Measurements from ENCODE around the gene IL9.

The IL9 gene

GRCh38 chr5:135895474-135896006, at the start of gene IL9:
Gene IL9, minus strand, starts transcription at chr5:135895841. Its CDS starts 25 bp downstream, at chr5:135895816.
- no peak for DNase-seq (ENCODE audit: low spot score)

GRCh38 chr5:135944967-135945560, 49.4 kb upstream of the IL9 start:
- peak; percentile 19 for DNase-seq (ENCODE audit: low spot score)

- no peak for DNase-seq (ENCODE audit: low spot score)
These were observed 48.9 kb upstream of the IL9 start for GRCh38 chr5:135944564-135944963.

GRCh38 chr5:135942202-135942771, 46.6 kb upstream of the IL9 start:
- DNase-seq (ENCODE audit: low spot score): no peak

DNA sequence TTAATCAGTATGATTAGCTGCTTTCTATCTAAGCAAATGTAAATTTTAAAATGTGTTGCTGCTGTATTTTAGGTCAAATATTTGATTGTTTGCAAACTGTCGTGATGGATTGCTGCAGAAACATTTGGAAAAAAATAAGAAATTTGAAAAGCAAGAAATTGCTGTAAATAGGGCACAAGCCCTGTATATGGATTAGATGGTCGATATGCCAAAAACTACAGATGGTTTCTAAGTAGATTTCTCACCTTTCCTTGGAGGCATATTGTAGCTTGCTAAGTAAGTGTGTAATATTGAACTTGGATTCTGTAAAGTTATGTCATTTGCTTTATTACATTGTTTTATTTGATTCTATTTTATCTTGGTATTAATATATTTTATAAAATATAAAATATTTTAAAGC, 46.1 kb upstream of the IL9 start:
- DNase-seq (ENCODE audit: low spot score): no peak

DNA sequence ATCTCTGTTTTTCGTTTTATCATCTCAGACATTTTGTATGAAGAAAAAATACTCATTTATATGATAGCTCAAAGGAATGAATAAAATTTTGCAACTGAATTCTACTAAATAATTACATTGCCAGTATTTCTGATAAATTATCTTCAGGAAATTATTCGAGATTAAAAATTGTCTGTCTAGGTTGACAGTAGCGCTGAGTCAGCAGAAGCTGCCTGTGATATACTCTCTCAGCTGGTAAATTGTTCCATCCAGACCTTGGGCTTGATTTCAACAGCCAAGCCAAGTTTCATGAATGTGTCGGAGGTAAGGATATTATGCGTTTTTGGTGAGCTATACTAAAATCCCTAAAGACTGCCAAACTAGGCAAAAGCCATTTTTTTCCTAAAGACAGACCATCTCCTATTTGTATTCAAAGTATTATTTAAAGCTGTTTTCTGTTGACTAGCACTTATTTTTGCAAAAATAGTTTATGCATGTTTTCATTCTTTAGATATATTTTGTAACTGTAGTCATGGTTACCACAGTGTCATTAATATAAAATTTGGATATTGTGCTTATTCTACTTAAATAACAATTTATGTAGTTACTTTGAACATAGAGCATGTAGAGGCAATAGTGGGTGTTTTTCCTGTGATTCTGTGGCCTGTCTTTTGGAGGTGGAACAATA, 41.7 kb upstream of the IL9 start:
- DNase-seq (ENCODE audit: low spot score): no peak

GRCh38 chr5:135934939-135935338, 39.3 kb upstream of the IL9 start:
- no peak for DNase-seq (ENCODE audit: low spot score)

GRCh38 chr5:135930949-135931295, 35.3 kb upstream of the IL9 start:
- DNase-seq (ENCODE audit: low spot score): no peak

GRCh38 chr5:135930029-135930948, 34.6 kb upstream of the IL9 start:
- DNase-seq (ENCODE audit: low spot score): peak; percentile 4

GRCh38 chr5:135921388-135921787, 25.7 kb upstream of the IL9 start:
- no peak for DNase-seq (ENCODE audit: low spot score)

DNA sequence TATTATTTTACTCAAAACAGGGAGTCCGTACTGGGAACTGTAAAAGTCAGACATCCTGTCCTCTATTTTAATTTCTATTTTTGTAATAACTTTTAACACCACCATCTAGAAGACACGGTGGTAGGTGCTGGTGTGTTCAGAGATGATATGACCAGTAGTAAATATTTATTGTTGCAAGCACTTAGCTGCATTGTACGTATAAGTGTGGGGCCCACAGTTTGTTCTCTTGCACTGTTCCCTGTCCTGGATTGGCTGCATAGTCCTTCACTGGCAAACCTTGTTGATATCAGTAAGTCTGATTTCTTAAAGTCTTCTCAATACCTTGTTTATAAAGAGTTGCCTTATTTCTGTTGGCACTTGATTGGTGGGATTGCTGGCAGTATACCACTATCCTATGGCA, 24.6 kb upstream of the IL9 start:
- DNase-seq (ENCODE audit: low spot score): no peak

DNA sequence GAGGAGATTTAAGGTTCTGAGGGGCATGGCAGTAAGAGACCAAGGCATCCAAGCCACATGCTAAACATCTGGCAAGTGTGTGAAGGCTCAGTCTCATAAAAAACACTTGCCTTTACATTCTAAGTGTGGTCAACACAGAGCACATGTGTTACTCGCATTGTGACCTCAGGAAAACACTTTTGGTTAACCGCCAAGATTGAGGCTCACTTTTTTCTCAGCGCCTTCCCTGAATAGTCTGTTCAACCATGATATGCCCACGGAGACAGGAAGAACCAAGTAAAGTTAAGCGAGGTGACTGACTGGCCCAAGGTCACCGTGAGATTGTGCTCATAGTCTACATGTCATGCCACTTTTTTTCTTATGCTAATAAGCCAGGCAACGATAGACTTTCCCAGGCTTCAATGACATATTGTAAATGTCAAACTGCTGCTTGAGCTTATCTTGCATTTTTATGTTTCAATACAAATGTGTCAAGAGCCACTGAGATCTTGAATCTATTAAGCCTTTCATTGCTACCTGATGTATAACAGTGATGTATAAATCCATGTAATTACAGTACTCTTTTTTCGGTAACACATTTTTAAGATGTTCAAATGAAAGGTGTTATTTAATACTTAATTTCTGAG, 21.1 kb upstream of the IL9 start:
- DNase-seq (ENCODE audit: low spot score): no peak

GRCh38 chr5:135915466-135916001, 19.9 kb upstream of the IL9 start:
- no peak for DNase-seq (ENCODE audit: low spot score)

DNA sequence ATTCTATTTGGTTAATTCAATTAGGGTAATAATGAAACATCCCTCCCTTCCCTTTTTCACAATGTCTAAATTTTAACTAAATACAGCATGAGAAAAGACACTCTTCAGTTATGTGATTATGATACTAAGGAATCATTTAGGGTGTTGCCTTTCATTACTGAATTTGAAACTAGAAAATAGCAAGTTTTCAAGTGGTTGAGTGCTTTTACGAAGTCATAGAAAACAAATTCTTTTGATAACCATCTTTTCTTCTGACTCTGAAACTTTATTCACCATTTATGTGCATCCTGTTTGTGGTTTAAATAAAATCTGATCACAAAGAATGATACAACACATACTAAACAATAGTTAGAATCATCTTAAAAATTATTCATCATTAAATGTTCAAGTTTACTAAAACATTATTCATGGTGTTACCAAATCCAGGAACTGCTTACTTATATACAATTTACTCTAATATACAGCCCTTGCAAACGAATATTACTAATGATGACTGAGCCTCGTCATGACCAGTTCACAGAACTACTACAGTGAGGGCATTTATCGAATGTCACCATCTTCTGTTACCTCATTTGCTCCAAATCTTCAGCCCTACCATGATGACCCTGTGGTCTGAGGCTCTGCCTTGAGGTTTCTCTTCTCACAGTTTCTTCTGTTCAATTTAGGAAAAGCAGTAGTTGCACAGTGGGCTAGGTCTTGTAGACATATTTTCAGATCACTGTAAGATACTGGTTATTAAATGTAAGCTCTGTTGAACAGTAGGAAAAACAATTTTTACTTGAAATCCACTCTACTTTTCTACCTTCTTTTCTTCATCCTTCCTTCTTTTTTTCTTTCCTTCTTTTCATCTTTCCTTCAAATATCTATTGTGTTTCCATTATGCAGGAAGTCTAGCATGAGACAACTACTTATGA, 18.3 kb upstream of the IL9 start:
- no peak for DNase-seq (ENCODE audit: low spot score)

DNA sequence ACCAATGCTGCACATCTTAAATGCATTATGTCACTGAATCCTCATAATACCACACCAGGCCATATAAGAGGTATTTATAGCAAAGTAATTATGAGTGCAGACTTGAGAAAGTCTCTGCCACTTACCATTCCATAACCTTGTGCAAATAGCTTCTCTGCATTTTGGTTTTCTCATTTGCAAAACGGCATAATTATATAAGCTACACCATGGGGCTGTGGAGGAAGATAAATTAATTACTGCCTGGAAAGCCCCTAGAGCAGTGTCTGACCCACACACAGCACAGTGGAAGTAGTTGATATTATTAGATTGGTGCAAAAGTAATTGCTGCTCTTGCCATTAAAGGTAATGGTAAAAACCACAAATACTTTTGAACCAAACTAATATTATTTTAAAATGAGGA, 9.5 kb upstream of the IL9 start:
- DNase-seq (ENCODE audit: low spot score): no peak

DNA sequence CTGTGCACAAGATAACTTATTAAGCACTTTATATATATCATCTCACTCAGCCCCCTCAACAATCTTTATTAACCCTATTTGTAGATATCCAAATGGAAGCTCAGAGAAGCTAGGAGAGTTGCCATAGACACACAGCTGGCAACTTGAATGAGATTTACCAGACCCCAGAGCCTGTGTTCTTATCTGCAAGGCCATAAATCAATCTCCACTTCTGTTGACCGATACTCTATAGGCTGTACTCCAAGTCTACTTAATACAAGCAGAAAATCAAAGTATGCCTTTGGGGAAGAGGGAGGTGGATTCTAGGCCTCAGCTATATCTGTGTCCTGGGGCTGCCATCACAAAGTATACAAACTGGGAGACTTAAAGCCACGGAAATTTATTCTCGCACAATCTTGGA, 6.0 kb upstream of the IL9 start:
- DNase-seq (ENCODE audit: low spot score): no peak

GRCh38 chr5:135900276-135900675, 4.6 kb upstream of the IL9 start:
- DNase-seq (ENCODE audit: low spot score): no peak

GRCh38 chr5:135898651-135899050, 3.0 kb upstream of the IL9 start:
- DNase-seq (ENCODE audit: low spot score): no peak

- DNase-seq (ENCODE audit: low spot score): no peak
These were observed 852 bp downstream of the IL9 start for GRCh38 chr5:135894789-135895188.

DNA sequence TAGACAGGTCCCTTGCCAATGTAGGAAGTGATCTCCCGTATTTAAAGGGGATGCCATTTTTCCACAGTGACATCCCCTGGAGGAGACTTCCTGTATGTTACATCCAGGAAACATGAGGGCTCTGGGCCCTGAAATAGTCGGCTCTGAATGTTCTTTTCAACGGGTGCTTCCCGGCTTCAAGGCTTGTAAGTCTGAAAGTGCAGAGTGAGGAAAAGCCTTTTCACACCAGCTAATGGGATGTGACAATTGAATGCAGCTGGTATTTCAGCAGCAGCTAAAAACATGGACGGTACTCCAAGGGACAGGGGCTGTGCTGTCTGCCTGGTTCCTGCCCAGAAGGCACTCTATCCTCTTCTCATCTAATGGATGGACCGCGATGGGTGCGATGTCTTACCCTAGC, 1.4 kb downstream of the IL9 start:
- DNase-seq (ENCODE audit: low spot score): no peak

- no peak for DNase-seq (ENCODE audit: low spot score)
These were observed 3.9 kb downstream of the IL9 start for GRCh38 chr5:135891791-135892190.
